ENCODE results near the gene KLHL18.
"Not testable (repeated sequence)": the region's sequence is repeated elsewhere in the genome, so short reads cannot be mapped to it uniquely, and the experiment has no call there.

Gene KLHL18

GRCh38 chr3:47366833-47367232 lies 84.1 kb downstream of the KLHL18 start:
- DNase-seq: no peak

GRCh38 chr3:47367631-47368030 lies 84.9 kb downstream of the KLHL18 start:
- DNase-seq: no peak

- not testable (repeated sequence) for DNase-seq
These were observed 87.3 kb downstream of the KLHL18 start for GRCh38 chr3:47370020-47370419.

GRCh38 chr3:47370887-47371697 lies 88.3 kb downstream of the KLHL18 start:
- peak; percentile 24 to 29 for DNase-seq

GRCh38 chr3:47374587-47374986 lies 91.8 kb downstream of the KLHL18 start:
- no peak for DNase-seq

- no peak for DNase-seq
These were observed 93.6 kb downstream of the KLHL18 start for GRCh38 chr3:47376393-47376792.

- no peak for DNase-seq
These were observed 94.4 kb downstream of the KLHL18 start for GRCh38 chr3:47377186-47377585.

- no peak for DNase-seq
These were observed 96.1 kb downstream of the KLHL18 start for GRCh38 chr3:47378869-47379268.

GRCh38 chr3:47379411-47379899 lies 96.7 kb downstream of the KLHL18 start:
- no peak for DNase-seq

- no peak for DNase-seq
These were observed 97.4 kb downstream of the KLHL18 start for GRCh38 chr3:47380026-47380600.

GRCh38 chr3:47380601-47381316 lies 98.0 kb downstream of the KLHL18 start, which contains the start of gene PTPN23:
Gene PTPN23 (plus strand): TSS chr3:47381021. CDS start chr3:47381097, 76 bp downstream.
- DNase-seq: peak; percentile 96 to 97

- peak; percentile 54 to 65 for DNase-seq
These were observed 98.8 kb downstream of the KLHL18 start for GRCh38 chr3:47381317-47382157.

GRCh38 chr3:47384425-47384824 lies 101.7 kb downstream of the KLHL18 start:
- no peak for DNase-seq

- no peak for DNase-seq
These were observed 102.3 kb downstream of the KLHL18 start for GRCh38 chr3:47385007-47385406.

GRCh38 chr3:47385796-47386195 lies 103.1 kb downstream of the KLHL18 start:
- DNase-seq: no peak

GRCh38 chr3:47392933-47393332 lies 110.2 kb downstream of the KLHL18 start:
- no peak for DNase-seq

GRCh38 chr3:47394140-47394870 lies 111.6 kb downstream of the KLHL18 start:
- DNase-seq: no peak

- DNase-seq: no peak
These were observed 112.1 kb downstream of the KLHL18 start for GRCh38 chr3:47394881-47395280.
